GM12878 (cell line): ENCODE results near the gene NFE2L2. TPM values are rescaled to one million over a fixed set of nuclear protein-coding genes. Genes with fewer than 3 reads are reported as not detected.
"Not testable (repeated sequence)": the region's sequence is repeated elsewhere in the genome, so short reads cannot be mapped to it uniquely, and the experiment has no call there.

Source experiments
- ATAC-seq: fragments of 200-7000 bp; cut with Tn5 transposase; 3 replicates; pipeline ENCODE4 v1.9.1; 2020; ENCODE audit warnings: mild to moderate bottlenecking, moderate library complexity
- BruUV-seq: library from RNA; stranded (reverse); fragments of 400-500 nt; replicated peaks from 2 replicates; lab custom pipeline; 2021; lab: Mats Ljungman, UMichigan
- CTCF ChIA-PET: fragments of 300-600 bp; sonication (Branson Sonifier 250); formaldehyde crosslinking; extraction: SDS; loops from one replicate; lab custom pipeline; 2021; ENCODE audit warnings: inconsistent platforms; lab: Yijun Ruan, JAX
- POLR2A ChIA-PET: fragments of 350-600 bp; formaldehyde crosslinking; extraction: SDS; loops from one replicate; lab custom pipeline; 2021; ENCODE audit warnings: inconsistent platforms; lab: Charles Lee
- RAD21 ChIA-PET: fragments of 300-600 bp; sonication (Branson Sonifier 250); formaldehyde crosslinking; loops from one replicate; lab custom pipeline; 2023; ENCODE audit warnings: antibody characterized with exemption; ENCODE audit not compliant: unreplicated experiment; lab: Charles Lee
- SMC1A ChIA-PET: fragments of 300-600 bp; sonication (Branson Sonifier 250); formaldehyde crosslinking; loops from one replicate; lab custom pipeline; 2023; ENCODE audit not compliant: unreplicated experiment, uncharacterized antibody; lab: Charles Lee
- DNase-seq: peaks from one replicate; pipeline ENCODE4 v3.0.0-alpha.2; 2011; ENCODE audit warnings: low read depth, low spot score
- FAIRE-seq: peaks from 3 replicates; lab custom pipeline; 2011; peaks lifted over from hg19 to GRCh38; lab: Jason Lieb, UNC
- H2AFZ ChIP-seq: 2 replicates; pipeline ENCODE4 v1.6.0; 2011; ENCODE audit warnings: low read depth, low read length, control low read depth; ENCODE audit not compliant: control insufficient read depth
- H3K27ac ChIP-seq: 2 replicates; pipeline ENCODE4 v1.5.1; 2011; ENCODE audit warnings: control low read depth; ENCODE audit not compliant: control insufficient read depth, insufficient read depth
- H3K27me3 ChIP-seq, 2 experiments: replicated peaks in 1 of 2; 2 replicates each; pipeline versions ENCODE4 v1.6.0 to v1.6.1; 2011; ENCODE audit warnings: low read length in 1 of 2; ENCODE audit not compliant: control insufficient read depth in 2 of 2, insufficient read depth in 2 of 2
- H3K36me3 ChIP-seq, 2 experiments: 2 replicates each; pipeline ENCODE4 v1.5.1; 2011; ENCODE audit warnings: low read length in 1 of 2; ENCODE audit not compliant: control insufficient read depth in 2 of 2, insufficient read depth in 2 of 2
- H3K4me1 ChIP-seq: 2 replicates; pipeline ENCODE4 v1.6.1; 2011; ENCODE audit warnings: mild to moderate bottlenecking, low read length, moderate library complexity, mixed read lengths; ENCODE audit not compliant: control insufficient read depth, insufficient read depth
- H3K4me2 ChIP-seq: 2 replicates; pipeline ENCODE4 v1.6.0; 2011; ENCODE audit warnings: control low read depth; ENCODE audit not compliant: control insufficient read depth, insufficient read depth
- H3K4me3 ChIP-seq: fragments of 200-600 bp; sonication (generic); 2 replicates; pipeline ENCODE4 v1.5.1; 2016
- H3K79me2 ChIP-seq: 2 replicates; pipeline ENCODE4 v1.6.0; 2011; ENCODE audit warnings: low read length; ENCODE audit not compliant: control insufficient read depth, insufficient read depth
- H3K9ac ChIP-seq: 2 replicates; pipeline ENCODE4 v1.8.0; 2011; ENCODE audit warnings: low read length, control low read depth, mixed read lengths; ENCODE audit not compliant: control insufficient read depth, insufficient read depth
- H3K9me3 ChIP-seq: replicated peaks from 3 replicates; pipeline ENCODE4 v1.5.1; 2011; ENCODE audit warnings: mild to moderate bottlenecking, low read length; ENCODE audit not compliant: control insufficient read depth, insufficient read depth
- H4K20me1 ChIP-seq: 2 replicates; pipeline ENCODE4 v1.6.0; 2011; ENCODE audit not compliant: control insufficient read depth, insufficient read depth
- BCLAF1 ChIP-seq: fragments of 450-650 bp; IDR thresholded peaks from 2 replicates; pipeline ENCODE4 v1.6.1; 2017; ENCODE audit warnings: antibody characterized with exemption, mild to moderate bottlenecking, moderate library complexity
- CBFB ChIP-seq: IDR thresholded peaks from 2 replicates; pipeline ENCODE4 v1.6.1; 2016; ENCODE audit warnings: antibody characterized with exemption, low read depth
- DPF2 ChIP-seq: fragments of 450-650 bp; IDR thresholded peaks from 2 replicates; pipeline ENCODE4 v1.6.1; 2017; ENCODE audit warnings: mild to moderate bottlenecking
- KAT2A ChIP-seq: conservative IDR thresholded peaks from 2 replicates; pipeline ENCODE4 v1.6.1; 2011; ENCODE audit warnings: low read depth, low read length; ENCODE audit not compliant: control insufficient read depth
- MYB ChIP-seq: fragments of 150-350 bp; IDR thresholded peaks from 2 replicates; pipeline ENCODE4 v1.6.1; 2014; ENCODE audit warnings: mild to moderate bottlenecking, low read depth, low read length, borderline replicate concordance
- RBBP5 ChIP-seq: fragments of 200-600 bp; sonication (generic); conservative IDR thresholded peaks from 2 replicates; pipeline ENCODE4 v1.6.1; 2016
- STAT3 ChIP-seq: IDR thresholded peaks from 2 replicates; pipeline ENCODE4 v1.6.1; 2011; ENCODE audit warnings: low read depth, low read length, improper control_type of control experiment
- WGBS: methylation state at CpG from one replicate; pipeline ENCODE4 v1.1.6; 2016; ENCODE audit warnings: low lambda C conversion rate; ENCODE audit not compliant: insufficient replicate concordance, insufficient coverage; ENCODE audit errors: missing lambda C conversion rate; 5-methylcytosine and 5-hydroxymethylcytosine counted together
- in situ Hi-C: fragments of 300-500 bp; cut with MboI; formaldehyde crosslinking; loops from 9 replicates; pipeline ENCODE4 v1.14.3; 2018; ENCODE audit warnings: mixed read lengths
- intact Hi-C: fragments of 100-400 bp; cut with micrococcal nuclease; formaldehyde crosslinking; loops from one replicate; pipeline ENCODE4 v1.14.2; 2022; ENCODE audit not compliant: unreplicated experiment
- polyA plus RNA-seq, 11 experiments: library from polyadenylated mRNA; depleted of rRNA in 4 of 11; unstranded in 6 of 11; stranded (reverse) in 5 of 11; fragments of >200 nt; fragmentation: Nextera tagmentation in 4 of 11; fragmentation: Illumina TruSeq in 1 of 11; extraction: Ambion mirVana in 4 of 11; extraction: Trizol in 1 of 11; gene quantifications; 1 replicate in 1 of 11; 2 replicates in 10 of 11; pipeline versions ENCODE4 v1.2.1 to v1.2.3, GENCODE V29; 2011 to 2016; ENCODE audit warnings: inconsistent platforms in 2 of 11, missing spikeins in 2 of 11, low read depth in 1 of 11
- total RNA-seq, 4 experiments: library from RNA; depleted of rRNA in 3 of 4; stranded (reverse); fragments of >200 nt in 3 of 4; fragmentation: Illumina TruSeq in 1 of 4; extraction: Trizol in 1 of 4; gene quantifications; 2 replicates each; pipeline versions ENCODE4 v1.2.1 to v1.2.3, GENCODE V29; 2013 to 2021

Gene NFE2L2
- total and polyA plus RNA-seq, 10 of the 15 experiments (the other 5 are each of a cell fraction or from before 2014, with no cell fraction given): 18.4 to 69.8 (median 37.1) TPM

- H3K4me1 ChIP-seq, DNase-seq, H3K9me3 ChIP-seq, H3K27me3 ChIP-seq, H4K20me1 ChIP-seq, BruUV-seq, FAIRE-seq, SMC1A ChIA-PET, ATAC-seq, POLR2A ChIA-PET, RAD21 ChIA-PET, H3K9ac ChIP-seq, in situ Hi-C loops, H3K4me2 ChIP-seq, H2AFZ ChIP-seq, H3K4me3 ChIP-seq, H3K27ac ChIP-seq, intact Hi-C loops, CTCF ChIA-PET: not testable (repeated sequence)
- Histone ChIP-seq H3K36me3 (peaks cover 2 to 22% of the 10 kb centered on the region in 2 experiments), H3K79me2 (peaks cover 10% of the 10 kb centered on the region)
These were observed 41.1 kb downstream of the NFE2L2 start for GRCh38 chr2:177223436-177223835.

- POLR2A ChIA-PET: interaction anchor here (1.0 kb wide), 2 partner anchors 11 to 56 kb away, joined by 3 to 4 read pairs; no protein-coding TSS in a partner anchor
- SMC1A ChIA-PET: interaction anchor here (0.8 to 2.3 kb wide), 7 partner anchors 13 to 60 kb away, joined by 3 to 10 read pairs (median 3); no protein-coding TSS in a partner anchor
- no TSS peak for BruUV-seq
- Histone ChIP-seq H3K9ac (no peak overlapping the region), H3K4me3 (no peak overlapping the region), H3K79me2 (peaks cover 24% of the 10 kb centered on the region), H3K36me3 (peaks cover 5 to 36% of the 10 kb centered on the region in 2 experiments)
- RAD21 ChIA-PET: no interaction called here
- in situ Hi-C loops (no loop called here), intact Hi-C loops (no loop called here)
- TF ChIP-seq DPF2 (no peak), BCLAF1 (no peak), STAT3 (no peak), RBBP5 (no peak), CBFB (no peak), MYB (no peak), KAT2A (no peak)
- TF ChIP-seq, all 136 proteins: peak for 0
- H3K9me3 ChIP-seq: no peaks in the 10 kb centered on the region
- ATAC-seq: no peak
- WGBS: 81% methylated on average over 3 of the region's 3 CpGs
- H3K27me3 ChIP-seq: no peaks in the 10 kb centered on the region
- H4K20me1 ChIP-seq: no peaks in the 10 kb centered on the region; the same call in none of the 2 replicates
- no peak overlapping the region for H2AFZ ChIP-seq
- DNase-seq: no peak
- CTCF ChIA-PET: interaction anchor here (1.0 to 1.5 kb wide), 3 partner anchors 10 to 57 kb away, joined by 3 to 6 read pairs (median 5); no protein-coding TSS in a partner anchor
- H3K4me2 ChIP-seq: no peak overlapping the region
- H3K4me1 ChIP-seq: no peaks in the 10 kb centered on the region
- no peak for FAIRE-seq
- H3K27ac ChIP-seq: no peak overlapping the region
These were observed 42.6 kb downstream of the NFE2L2 start for GRCh38 chr2:177221970-177222369.
